Spleen (tissue), 7 donors: ENCODE data around the gene MEF2C.

Experiments
- POLR2A ChIP-seq, 3 donors: fragments of 450-650 bp; IDR thresholded peaks; one replicate each; pipeline ENCODE4 v1.5.1; 2017; ENCODE audit warnings: antibody characterized with exemption in 3 of 3, mild to moderate bottlenecking in 1 of 3
- TF ChIP-seq, protein P1 (sequence below), 11 experiments: fragments of 200-600 bp in 7 of 11; fragments of 450-650 bp in 4 of 11; sonication (generic) in 4 of 11; IDR thresholded peaks in 8 of 11; conservative IDR thresholded peaks in 3 of 11; 1 replicate in 7 of 11; 2 replicates in 4 of 11; pipeline versions ENCODE4 v1.4.0 to v1.8.0; 2016 to 2021; ENCODE audit warnings: antibody characterized with exemption in 11 of 11, inconsistent platforms in 4 of 11, mild to moderate bottlenecking in 1 of 11
- donor health status: DM: no; HTN: no; CAD: no; lungs with moderate emphysema.
- donor health status: DM: no; HTN: no; CAD: no.
- donor health status: DM: no; HTN: no; CAD: no.

DNA sequence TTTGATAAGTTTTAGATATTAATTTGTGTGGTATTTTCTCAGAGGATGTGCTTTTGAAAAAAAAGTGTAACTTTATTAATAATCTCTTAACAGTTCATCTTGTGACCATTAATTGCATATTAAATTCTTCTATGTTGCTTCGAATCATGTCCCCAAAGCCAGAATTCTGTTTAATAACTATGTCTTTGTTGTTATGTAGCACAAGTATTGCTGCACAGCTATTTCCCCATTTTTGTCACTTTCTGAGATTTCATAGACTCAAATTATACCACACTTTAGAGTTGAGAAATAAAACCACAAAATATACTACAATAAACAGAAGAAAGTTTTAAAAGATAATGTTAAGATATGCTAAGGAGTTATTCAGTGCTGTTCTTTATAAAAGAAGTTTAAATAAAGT is 2.8 kb downstream of the MEF2C start:
- TF ChIP-seq POLR2A (IDR thresholded peaks at IDR 0.05) = no peak
- TF ChIP-seq, protein P1, sequence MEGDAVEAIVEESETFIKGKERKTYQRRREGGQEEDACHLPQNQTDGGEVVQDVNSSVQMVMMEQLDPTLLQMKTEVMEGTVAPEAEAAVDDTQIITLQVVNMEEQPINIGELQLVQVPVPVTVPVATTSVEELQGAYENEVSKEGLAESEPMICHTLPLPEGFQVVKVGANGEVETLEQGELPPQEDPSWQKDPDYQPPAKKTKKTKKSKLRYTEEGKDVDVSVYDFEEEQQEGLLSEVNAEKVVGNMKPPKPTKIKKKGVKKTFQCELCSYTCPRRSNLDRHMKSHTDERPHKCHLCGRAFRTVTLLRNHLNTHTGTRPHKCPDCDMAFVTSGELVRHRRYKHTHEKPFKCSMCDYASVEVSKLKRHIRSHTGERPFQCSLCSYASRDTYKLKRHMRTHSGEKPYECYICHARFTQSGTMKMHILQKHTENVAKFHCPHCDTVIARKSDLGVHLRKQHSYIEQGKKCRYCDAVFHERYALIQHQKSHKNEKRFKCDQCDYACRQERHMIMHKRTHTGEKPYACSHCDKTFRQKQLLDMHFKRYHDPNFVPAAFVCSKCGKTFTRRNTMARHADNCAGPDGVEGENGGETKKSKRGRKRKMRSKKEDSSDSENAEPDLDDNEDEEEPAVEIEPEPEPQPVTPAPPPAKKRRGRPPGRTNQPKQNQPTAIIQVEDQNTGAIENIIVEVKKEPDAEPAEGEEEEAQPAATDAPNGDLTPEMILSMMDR (IDR thresholded peaks at IDR 0.05 in 8 of 11, conservative IDR thresholded peaks at IDR 0.05 in 3 of 11) = no peak
